Pancreas (tissue), 10 donors: Measurements from ENCODE around the gene VPS37C. TPM values are rescaled to one million over a fixed set of nuclear protein-coding genes. Genes with fewer than 3 reads are reported as not detected.
"Not testable (repeated sequence)": the region's sequence is repeated elsewhere in the genome, so short reads cannot be mapped to it uniquely, and the experiment has no call there.

Experiments
- ATAC-seq, 4 donors: fragments of 200-7000 bp; cut with Tn5 transposase; one replicate each; pipeline versions ENCODE4 v1.8.0 to v1.9.1; 2020; ENCODE audit warnings: mild to moderate bottlenecking in 4 of 4, moderate library complexity in 4 of 4
- DNase-seq, 6 donors: peaks; one replicate each; pipeline ENCODE4 v3.0.0-alpha.2; 2020
- FAIRE-seq: peaks from 2 replicates; lab custom pipeline; 2012; peaks lifted over from hg19 to GRCh38; lab: Jason Lieb, UNC
- H3K27ac ChIP-seq, 4 donors: fragments of 200-600 bp; sonication (generic); 1 replicate in 3 of 4; 2 replicates in 1 of 4; pipeline versions ENCODE4 v1.5.0 to v1.8.0; 2020
- H3K27me3 ChIP-seq, 4 donors: fragments of 200-600 bp; one replicate each; pipeline ENCODE4 v1.8.0; 2021
- H3K36me3 ChIP-seq, 3 donors: fragments of 200-600 bp; sonication (generic) in 1 of 3; one replicate each; pipeline versions ENCODE4 v1.5.0 to v1.8.0; 2020 to 2021
- H3K4me1 ChIP-seq, 3 donors: fragments of 200-600 bp; one replicate each; pipeline ENCODE4 v1.8.0; 2021
- H3K4me3 ChIP-seq, 4 donors: fragments of 200-600 bp; sonication (generic) in 2 of 4; one replicate each; pipeline versions ENCODE4 v1.5.0 to v1.8.0; 2020 to 2021
- H3K9me3 ChIP-seq, 4 donors: fragments of 200-600 bp; one replicate each; pipeline ENCODE4 v1.8.0; 2021
- CTCF ChIP-seq, 4 donors: fragments of 200-600 bp; sonication (generic) in 3 of 4; IDR thresholded peaks; one replicate each; pipeline versions ENCODE4 v1.5.0 to v1.8.0; 2021; ENCODE audit warnings: antibody characterized with exemption in 4 of 4
- WGBS, 2 donors: extraction: QIAGEN DNeasy Blood & Tissue Kit; methylation state at CpG; one replicate each; pipeline ENCODE4 v1.1.7; 2013; 5-methylcytosine and 5-hydroxymethylcytosine counted together
- intact Hi-C, 3 donors: fragments of 100-400 bp; cut with DNase I; formaldehyde crosslinking; loops; one replicate each; pipeline versions ENCODE4 v1.11.1 to v1.14.2; 2022
- polyA plus RNA-seq, 2 donors: library from polyadenylated mRNA; stranded (reverse); fragments of 200-250 nt; gene quantifications; one replicate each; pipeline ENCODE4 v1.2.3, GENCODE V29; 2013
- total RNA-seq, 6 donors: library from RNA; stranded (reverse); fragmentation: NEBNext Ultra II Directional in 4 of 6; extraction: Animal tissue kit (Norgen Biotek cat#: 25700) in 4 of 6; gene quantifications; one replicate each; pipeline versions ENCODE4 v1.2.1 to v1.2.4, GENCODE V29; 2021 to 2023
- donor health status: healthy with polysubstance abuse.
- donor health status: DM: no; HTN: no; CAD: no; lungs with moderate emphysema.
- donor health status: DM: no; HTN: no; CAD: no.
- donor health status: control.
- donor health status: control.
- donor health status: Bipolar disorder and iron deficiency.
- donor health status: DM: yes; HTN: yes; CAD: no.
- donor health status: DM: no; HTN: no; CAD: no.
- donor health status: DM: no; HTN: no; CAD: no.
- donor health status: DM: yes; HTN: yes; CAD: no.

VPS37C gene
- total and polyA plus RNA-seq, 8 donors: 12.1 to 25.7 (median 16.2) TPM

GRCh38 chr11:61103851-61104423 is 57.3 kb downstream of the VPS37C start:
- DNase-seq (no peak), FAIRE-seq (no peak), ATAC-seq (no peak)
- Histone ChIP-seq H3K4me1 (no peaks in the 10 kb centered on the region), H3K4me3 (no peak overlapping the region), H3K27me3 (no peaks in the 10 kb centered on the region), H3K9me3 (no peaks in the 10 kb centered on the region), H3K36me3 (no peaks in the 10 kb centered on the region), H3K27ac (no peak overlapping the region)
- TF ChIP-seq CTCF (IDR thresholded peaks at IDR 0.05): no peak
- WGBS, 2 donors: 83 to 84% methylated on average over 3 of the region's 3 CpGs
- intact Hi-C loops: no loop called here

GRCh38 chr11:61102667-61103571 is 58.3 kb downstream of the VPS37C start:
- no peak for DNase-seq
- ATAC-seq: no peak
- no peak overlapping the region for H3K27ac ChIP-seq
- WGBS, 2 donors: 78 to 83% methylated on average over 20 to 21 of the region's 21 CpGs
- intact Hi-C loops: no loop called here
- no peak for TF ChIP-seq CTCF (IDR thresholded peaks at IDR 0.05)
- H3K36me3 ChIP-seq: no peaks in the 10 kb centered on the region
- no peaks in the 10 kb centered on the region for H3K4me1 ChIP-seq
- no peak for FAIRE-seq
- H3K27me3 ChIP-seq: no peaks in the 10 kb centered on the region
- no peak overlapping the region for H3K4me3 ChIP-seq
- no peaks in the 10 kb centered on the region for H3K9me3 ChIP-seq

DNA sequence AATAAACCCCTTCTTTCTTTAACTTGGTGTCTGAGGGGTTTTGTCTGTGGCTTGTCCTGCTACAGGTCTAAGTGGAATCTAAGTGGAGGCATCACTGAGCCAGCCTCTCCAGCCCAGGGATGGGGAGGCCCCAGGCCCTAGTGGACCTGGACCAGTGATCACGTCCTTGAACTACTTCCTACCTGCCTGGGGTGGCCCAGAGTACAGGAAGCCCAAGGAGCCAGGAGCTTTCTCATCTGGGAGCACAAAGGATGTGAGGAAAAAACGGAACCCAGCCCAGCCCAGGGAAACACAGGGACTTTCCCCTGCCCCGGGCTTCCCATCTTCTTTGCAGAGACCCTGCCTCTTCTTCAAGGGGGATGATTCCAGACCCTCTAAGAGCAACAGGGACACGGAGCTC is 62.4 kb downstream of the VPS37C start:
- no peak for ATAC-seq
- Histone ChIP-seq H3K9me3 (no peaks in the 10 kb centered on the region), H3K27ac (no peak overlapping the region), H3K4me3 (no peak overlapping the region), H3K36me3 (no peaks in the 10 kb centered on the region), H3K4me1 (no peaks in the 10 kb centered on the region), H3K27me3 (no peaks in the 10 kb centered on the region)
- intact Hi-C loops: no loop called here
- 62 to 80% methylated on average over 4 of the region's 4 CpGs for WGBS, 2 donors
- FAIRE-seq: no peak
- DNase-seq: no peak
- no peak for TF ChIP-seq CTCF (IDR thresholded peaks at IDR 0.05)

DNA sequence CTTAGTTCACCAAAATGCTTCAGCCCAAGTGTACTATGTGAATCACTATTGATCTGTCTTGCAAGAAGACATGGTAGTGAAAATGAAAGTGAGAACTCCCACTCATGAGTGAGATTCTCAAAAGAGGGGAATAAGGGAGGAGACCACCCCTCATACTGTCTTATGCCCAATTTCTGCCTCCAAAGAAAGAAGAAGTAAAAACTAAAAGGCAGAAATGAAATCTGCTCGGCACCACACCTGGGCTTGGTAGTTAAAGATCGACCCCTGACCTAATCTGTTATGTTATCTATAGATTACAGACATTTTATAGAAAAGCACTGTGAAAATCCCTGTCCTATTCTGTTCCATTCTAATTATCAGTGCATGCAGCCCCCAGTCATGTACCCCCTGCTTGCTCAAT is 63.0 kb downstream of the VPS37C start:
- FAIRE-seq: not testable (repeated sequence)

DNA sequence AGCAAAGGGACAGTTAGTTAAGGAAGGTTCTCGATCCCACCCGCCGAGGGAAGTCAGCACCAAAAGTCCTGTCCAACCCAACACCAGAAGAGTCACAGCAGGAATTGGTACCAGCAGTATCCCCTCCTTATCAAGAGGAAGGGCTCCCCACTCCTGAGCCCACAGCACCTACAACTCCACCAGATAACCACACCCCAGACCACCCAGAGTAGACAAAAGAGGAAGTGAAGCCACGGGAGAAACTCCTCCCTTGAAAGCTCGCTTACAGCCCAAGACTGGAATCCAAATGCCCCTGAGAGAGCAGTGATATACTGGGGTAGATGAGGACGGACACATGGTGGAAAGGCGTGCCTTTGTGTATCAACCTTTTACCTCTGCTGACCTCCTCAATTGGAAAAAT is 66.2 kb downstream of the VPS37C start:
- ATAC-seq: no peak
- H3K9me3 ChIP-seq: no peaks in the 10 kb centered on the region
- H3K27ac ChIP-seq: no peak overlapping the region
- intact Hi-C loops: no loop called here
- DNase-seq: no peak
- no peaks in the 10 kb centered on the region for H3K4me1 ChIP-seq
- no peaks in the 10 kb centered on the region for H3K36me3 ChIP-seq
- TF ChIP-seq CTCF (IDR thresholded peaks at IDR 0.05): no peak
- no peak overlapping the region for H3K4me3 ChIP-seq
- WGBS, 2 donors: 74 to 92% methylated on average over 7 of the region's 7 CpGs
- no peaks in the 10 kb centered on the region for H3K27me3 ChIP-seq
- no peak for FAIRE-seq

More for the DNA sequence above, 63.0 kb downstream of the VPS37C start:
- H3K27me3 ChIP-seq, H3K9me3 ChIP-seq, H3K4me1 ChIP-seq, DNase-seq, H3K36me3 ChIP-seq, ATAC-seq, H3K4me3 ChIP-seq, intact Hi-C loops, H3K27ac ChIP-seq: not testable (repeated sequence)
- WGBS, 2 donors: 47 to 51% methylated on average over 2 of the region's 2 CpGs

DNA sequence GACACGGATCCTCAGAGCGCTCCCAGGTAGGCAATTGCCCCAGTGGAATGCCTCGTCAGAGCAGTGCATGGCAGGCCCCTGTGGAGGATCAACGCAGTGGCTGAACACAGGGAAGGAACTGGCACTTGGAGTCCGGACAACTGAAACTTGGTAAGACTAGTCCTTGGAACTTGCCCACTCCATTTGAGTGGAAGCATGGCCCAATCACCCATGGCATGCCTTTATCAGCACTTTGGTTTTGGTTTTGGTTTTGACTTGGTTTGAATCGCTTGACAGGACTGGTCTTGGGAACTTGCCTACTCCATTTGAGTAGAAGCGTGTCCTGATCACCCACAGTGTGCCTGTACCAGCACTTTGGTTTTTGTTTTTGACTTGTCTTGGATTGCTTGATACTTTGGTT is 67.1 kb downstream of the VPS37C start:
- WGBS, 2 donors: 90 to 95% methylated on average over 7 of the region's 7 CpGs
- H3K4me1 ChIP-seq, H3K27me3 ChIP-seq, H3K36me3 ChIP-seq, FAIRE-seq, H3K4me3 ChIP-seq, H3K9me3 ChIP-seq, ATAC-seq, intact Hi-C loops, DNase-seq, H3K27ac ChIP-seq: not testable (repeated sequence)
